SH-SY5Y (cell line): ENCODE data around the gene ARMH2.

Experiments
- GATA2 ChIP-seq: IDR thresholded peaks from 2 replicates; pipeline ENCODE4 v1.6.1; 2011; ENCODE audit warnings: mild to moderate bottlenecking, low read depth, low read length
- GATA3 ChIP-seq: IDR thresholded peaks from 2 replicates; pipeline ENCODE4 v1.6.1; 2011; ENCODE audit warnings: low read depth, mild to moderate bottlenecking, low read length, moderate library complexity

GRCh38 chr6:24749297-24749696 is 49.4 kb downstream of the ARMH2 start:
- no peak for TF ChIP-seq GATA2
- TF ChIP-seq GATA3 = no peak
